HepG2 (cell line): ENCODE results near the gene KISS1R. TPM values are rescaled to one million over a fixed set of nuclear protein-coding genes. Genes with fewer than 3 reads are reported as not detected.
A peak's percentile ranks its signal among the peaks of the same experiment; 100 is the strongest.

ENCODE experiments used
- ATF6 ChIP-seq: sonication (generic); formaldehyde crosslinking; conservative IDR thresholded peaks from 2 replicates; pipeline ENCODE4 v1.4.0; 2020; ENCODE audit warnings: missing genetic modification reagents
- GATAD2A ChIP-seq: IDR thresholded peaks from 2 replicates; pipeline ENCODE4 v1.6.1; 2016
- MAF1 ChIP-seq: sonication (generic); formaldehyde crosslinking; IDR thresholded peaks from 2 replicates; pipeline ENCODE4 v1.5.0; 2020; ENCODE audit warnings: missing genetic modification reagents, borderline replicate concordance
- REST ChIP-seq, 2 experiments: IDR thresholded peaks; 2 replicates each; pipeline ENCODE4 v1.6.1; 2011 to 2012; ENCODE audit warnings: low read length in 2 of 2, borderline replicate concordance in 1 of 2, low read depth in 1 of 2, mild to moderate bottlenecking in 1 of 2, moderate library complexity in 1 of 2
- TOE1 ChIP-seq: sonication (generic); formaldehyde crosslinking; IDR thresholded peaks from 2 replicates; pipeline ENCODE4 v1.4.0; 2020; ENCODE audit warnings: mild to moderate bottlenecking, missing genetic modification reagents
- ZBTB3 ChIP-seq: sonication (generic); formaldehyde crosslinking; IDR thresholded peaks from 2 replicates; pipeline ENCODE4 v1.4.0; 2020; ENCODE audit warnings: low read depth, mild to moderate bottlenecking, moderate library complexity, missing genetic modification reagents, borderline replicate concordance
- ZHX1 ChIP-seq: sonication (generic); formaldehyde crosslinking; IDR thresholded peaks from 2 replicates; pipeline ENCODE4 v1.8.1; 2022; ENCODE audit warnings: low read depth, mild to moderate bottlenecking, missing genetic modification reagents
- ZNF124 ChIP-seq: sonication (generic); formaldehyde crosslinking; IDR thresholded peaks from 2 replicates; pipeline ENCODE4 v1.4.0; 2020; ENCODE audit warnings: missing genetic modification reagents
- ZNF142 ChIP-seq: sonication (generic); formaldehyde crosslinking; IDR thresholded peaks from 2 replicates; pipeline ENCODE4 v1.4.0; 2020; ENCODE audit warnings: missing genetic modification reagents
- ZNF552 ChIP-seq: sonication (generic); formaldehyde crosslinking; IDR thresholded peaks from 2 replicates; pipeline ENCODE4 v1.9.0; 2022; ENCODE audit warnings: missing genetic modification reagents, mild to moderate bottlenecking, borderline replicate concordance
- ZNF563 ChIP-seq: sonication (generic); formaldehyde crosslinking; IDR thresholded peaks from 2 replicates; pipeline ENCODE4 v1.8.0; 2022; ENCODE audit warnings: mild to moderate bottlenecking, moderate library complexity, missing genetic modification reagents
- ZNF605 ChIP-seq: sonication (generic); formaldehyde crosslinking; IDR thresholded peaks from 2 replicates; pipeline ENCODE4 v1.8.0; 2022; ENCODE audit warnings: mild to moderate bottlenecking, missing genetic modification reagents
- ZNF660 ChIP-seq: sonication (generic); formaldehyde crosslinking; IDR thresholded peaks from 2 replicates; pipeline ENCODE4 v1.5.1; 2020; ENCODE audit warnings: mild to moderate bottlenecking, low read depth, missing genetic modification reagents, borderline replicate concordance
- polyA plus RNA-seq, 8 experiments: library from polyadenylated mRNA; depleted of rRNA in 3 of 8; stranded (reverse) in 7 of 8; unstranded in 1 of 8; fragments of >200 nt; fragmentation: Illumina TruSeq in 4 of 8; extraction: Trizol in 4 of 8; gene quantifications; 2 replicates each; pipeline versions ENCODE4 v1.2.1 to v1.2.3, GENCODE V29; 2011 to 2016; ENCODE audit warnings: low read depth in 4 of 8, missing spikeins in 1 of 8, mixed read lengths in 1 of 8; ENCODE audit not compliant: insufficient read depth in 1 of 8
- total RNA-seq, 5 experiments: library from RNA; depleted of rRNA; stranded (reverse); fragments of >200 nt; fragmentation: Illumina TruSeq; extraction: Trizol; gene quantifications; 2 replicates each; pipeline ENCODE4 v1.2.3, GENCODE V29; 2016; ENCODE audit warnings: low read depth in 1 of 5

Gene KISS1R
- total and polyA plus RNA-seq, 2 of the 13 experiments (the other 11 are each of a cell fraction or from before 2014, with no cell fraction given), result 1.1 to 10.2 TPM

- peak; percentile 79; the same call in 1 of the 2 replicates for TF ChIP-seq ZHX1 (CRISPR knock-in tag)
- peak; percentile 95 for TF ChIP-seq GATAD2A (CRISPR knock-in tag)
- 0 out of 2 replicates have a peak, but pooled peaks have one; percentile 77 for TF ChIP-seq TOE1 (CRISPR knock-in tag)
- peak in 1 of 2 experiments; percentile 52; a peak in 1 of 4 replicates for TF ChIP-seq REST (IDR thresholded peaks at IDR 0.05; ENCODE audit: borderline replicate concordance in 1 of 2, low read depth in 1 of 2, low read length in 2 of 2)
- peak; percentile 84 for TF ChIP-seq ZNF605 (CRISPR knock-in tag)
- peak; percentile 84; the same call in 1 of the 2 replicates for TF ChIP-seq MAF1
- no peak for TF ChIP-seq ZNF660 (CRISPR knock-in tag)
- peak; percentile 48; the same call in 1 of the 2 replicates for TF ChIP-seq ZBTB3 (CRISPR knock-in tag)
- TF ChIP-seq ZNF563 (CRISPR knock-in tag), result peak; percentile 77; the same call in 1 of the 2 replicates
- TF ChIP-seq ZNF552 (CRISPR knock-in tag), result peak; percentile 87
- TF ChIP-seq ATF6 (CRISPR knock-in tag), result no peak
- TF ChIP-seq ZNF142, result peak; percentile 77
- peak; percentile 78; the same call in 1 of the 2 replicates for TF ChIP-seq ZNF124 (CRISPR knock-in tag)
These were observed 17.8 kb downstream of the KISS1R start (continued) for GRCh38 chr19:934865-935479.
